GM18499 (cell line): ENCODE results near the gene SMPX.

ENCODE experiments used
- ATAC-seq: cut with Tn5 transposase; IDR thresholded peaks from one replicate; pipeline ENCODE4 v1.9.1; 2021; ENCODE audit warnings: moderate number of reproducible peaks; ENCODE audit not compliant: insufficient read depth, unreplicated experiment

SMPX gene

DNA sequence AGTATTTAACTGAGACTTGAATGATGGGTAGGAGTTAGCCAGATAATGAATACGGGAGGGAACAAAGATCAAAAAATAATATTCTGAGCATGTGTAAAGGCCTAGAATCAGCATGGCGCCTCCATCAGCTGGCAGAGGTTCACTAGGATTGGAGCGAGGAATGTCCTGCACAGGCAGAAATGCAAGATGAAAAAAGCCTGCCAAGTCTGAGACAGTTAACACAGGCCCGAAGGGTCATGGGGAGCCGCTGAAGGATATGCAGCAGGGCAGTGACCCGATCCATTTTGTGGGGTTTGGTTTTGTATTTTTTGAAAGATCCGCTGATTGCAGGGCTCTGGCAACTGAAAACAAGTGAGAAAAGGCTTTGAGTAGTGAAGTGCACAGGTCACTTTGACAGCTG lies 40.1 kb downstream of the SMPX start:
- no peak for ATAC-seq

DNA sequence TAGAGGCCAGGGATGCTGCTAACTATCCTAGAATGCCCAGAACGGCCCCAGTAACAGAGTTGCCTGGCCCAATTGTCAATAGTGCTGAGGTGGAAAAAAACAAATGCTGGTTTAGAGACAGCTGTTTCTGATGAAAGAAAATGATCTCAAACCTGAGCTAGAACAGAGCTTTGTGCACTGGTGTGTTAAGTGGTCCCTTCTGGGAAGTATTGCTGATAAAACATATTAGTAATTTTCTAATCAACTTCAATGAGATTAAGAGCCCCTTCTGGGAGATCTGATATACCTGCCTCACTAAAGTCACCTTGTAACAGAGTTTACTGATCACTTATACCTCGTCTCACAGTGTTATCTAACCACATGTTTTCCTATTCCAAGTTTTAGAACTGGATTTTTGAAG lies 42.1 kb downstream of the SMPX start:
- ATAC-seq: no peak

GRCh38 chrX:21715337-21715736 lies 42.6 kb downstream of the SMPX start:
- no peak for ATAC-seq

DNA sequence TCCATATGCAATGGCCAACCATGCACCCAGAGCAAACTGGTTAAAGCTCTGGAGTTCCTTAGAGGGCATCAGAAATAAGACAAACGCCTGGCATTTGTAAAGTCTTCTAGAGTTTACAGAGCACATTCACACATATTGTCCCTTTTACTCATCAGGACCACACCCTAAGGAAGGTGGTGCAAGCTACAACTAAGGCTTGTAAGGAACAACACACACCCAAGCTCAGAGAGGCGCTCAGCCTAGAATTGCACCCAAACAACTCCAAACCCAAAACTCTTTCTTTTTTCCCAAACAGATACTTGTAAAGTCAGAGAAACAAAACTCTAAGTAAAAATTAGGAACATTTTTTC lies 46.1 kb downstream of the SMPX start:
- no peak for ATAC-seq

DNA sequence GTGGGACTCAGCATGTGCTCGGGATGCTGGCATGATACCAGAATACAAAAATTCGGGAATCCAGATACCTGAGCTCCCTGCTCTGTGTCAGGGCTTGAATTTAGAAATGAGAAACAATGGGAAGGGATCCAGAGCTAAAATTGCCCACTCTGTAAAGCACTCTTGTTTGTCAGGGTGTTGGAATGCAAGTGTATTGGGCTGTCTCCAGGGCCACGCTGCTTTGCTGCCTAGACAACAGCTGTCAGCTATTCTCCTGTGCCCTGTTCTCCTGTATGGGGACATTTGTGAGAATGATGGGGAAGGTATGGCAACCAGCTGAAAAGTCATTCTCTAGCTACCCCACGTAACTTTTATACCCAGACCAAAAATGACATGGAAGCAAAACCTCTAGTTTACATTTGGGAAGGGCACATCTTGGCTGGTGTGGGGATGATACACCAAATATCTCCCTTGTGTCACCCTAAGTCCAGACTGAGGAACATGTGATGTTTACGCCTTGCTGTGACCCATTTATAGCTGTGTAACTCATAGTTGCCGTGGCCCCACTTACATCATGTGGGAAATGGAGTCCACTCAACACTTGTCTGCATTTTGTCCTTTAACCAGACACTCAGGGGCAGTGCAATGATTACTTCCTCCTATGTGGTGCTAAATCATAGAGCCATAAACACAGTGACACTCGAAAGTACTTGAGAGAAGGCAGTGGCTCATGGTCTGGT lies 46.6 kb downstream of the SMPX start:
- no peak for ATAC-seq

DNA sequence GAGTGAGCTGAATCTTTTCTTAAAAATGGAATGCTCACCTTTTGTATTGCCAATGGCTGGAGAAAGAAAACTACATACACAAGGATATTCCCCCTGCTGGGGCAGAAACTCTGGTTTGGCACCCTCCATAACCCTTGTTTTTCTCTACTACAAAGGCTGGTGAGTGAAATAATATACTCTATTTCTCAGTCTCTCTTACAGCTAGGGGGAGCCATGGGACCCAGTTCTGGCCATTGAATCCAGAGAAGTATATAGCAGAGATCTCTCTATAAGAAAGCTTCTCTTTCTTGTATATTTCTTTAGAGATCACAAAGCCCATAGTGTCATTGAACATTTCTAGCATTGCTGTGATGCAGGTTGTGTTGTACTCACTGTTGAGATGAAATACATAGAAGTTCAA lies 49.8 kb downstream of the SMPX start:
- no peak for ATAC-seq

DNA sequence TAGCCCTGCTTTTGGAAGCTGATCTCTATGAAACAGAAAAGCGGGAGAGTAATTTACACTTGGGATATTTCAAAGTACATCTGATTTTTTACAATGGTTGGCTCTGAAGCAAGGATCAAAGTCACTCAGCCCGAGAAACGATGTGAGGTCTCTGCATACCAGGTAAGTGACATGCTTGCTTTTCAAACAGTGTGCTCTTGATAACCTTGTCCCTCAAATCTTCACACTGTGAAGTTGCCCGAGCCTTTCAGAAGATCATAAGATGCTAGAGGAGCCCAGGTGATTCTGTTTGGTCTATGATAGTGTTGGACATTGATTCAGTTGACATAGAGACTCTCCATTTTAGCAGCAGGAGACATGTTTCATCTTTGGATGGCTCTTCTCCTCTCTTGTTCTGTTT lies 52.7 kb downstream of the SMPX start:
- ATAC-seq: no peak

DNA sequence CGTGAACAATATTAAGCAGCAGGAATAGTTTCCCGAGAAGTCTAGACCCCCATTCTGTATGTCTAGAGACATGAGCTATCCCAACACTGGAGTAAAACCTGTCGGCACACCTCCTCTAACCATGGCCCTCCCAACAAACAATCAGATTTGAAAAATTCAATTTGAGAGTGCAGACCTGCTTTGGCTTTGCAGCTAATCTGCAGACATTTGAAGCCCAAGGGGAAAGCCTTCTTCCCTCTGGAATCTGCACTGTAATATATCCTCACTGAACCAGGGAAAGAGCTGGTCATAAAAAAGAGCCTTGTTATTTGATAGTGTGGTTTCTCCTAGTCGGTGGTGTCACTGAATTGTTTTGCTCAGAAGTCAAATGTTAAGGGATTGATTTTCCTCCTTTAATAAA lies 55.2 kb downstream of the SMPX start:
- no peak for ATAC-seq

DNA sequence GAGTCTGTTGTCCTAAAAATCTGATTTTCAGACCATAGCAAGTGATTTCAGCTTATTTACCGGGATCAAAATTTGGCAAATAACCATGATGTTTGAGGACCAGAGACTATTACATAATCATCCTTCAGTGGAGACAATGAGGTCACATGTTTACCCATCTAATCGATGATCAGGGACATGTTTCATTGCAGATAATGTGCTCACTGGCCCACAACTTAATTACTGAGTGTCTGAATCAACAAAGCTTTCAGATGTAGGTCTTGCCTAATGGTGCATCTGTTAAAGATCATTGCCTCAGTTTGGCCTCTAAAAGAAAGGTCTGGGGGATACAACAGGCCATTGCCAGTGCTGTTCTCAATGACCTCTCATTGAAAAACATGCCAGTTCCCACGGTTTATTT lies 56.9 kb downstream of the SMPX start:
- no peak for ATAC-seq

GRCh38 chrX:21700275-21700674 lies 57.6 kb downstream of the SMPX start:
- ATAC-seq: no peak

- ATAC-seq: no peak
Measured at GRCh38 chrX:21699136-21699535, 58.8 kb downstream of the SMPX start.

DNA sequence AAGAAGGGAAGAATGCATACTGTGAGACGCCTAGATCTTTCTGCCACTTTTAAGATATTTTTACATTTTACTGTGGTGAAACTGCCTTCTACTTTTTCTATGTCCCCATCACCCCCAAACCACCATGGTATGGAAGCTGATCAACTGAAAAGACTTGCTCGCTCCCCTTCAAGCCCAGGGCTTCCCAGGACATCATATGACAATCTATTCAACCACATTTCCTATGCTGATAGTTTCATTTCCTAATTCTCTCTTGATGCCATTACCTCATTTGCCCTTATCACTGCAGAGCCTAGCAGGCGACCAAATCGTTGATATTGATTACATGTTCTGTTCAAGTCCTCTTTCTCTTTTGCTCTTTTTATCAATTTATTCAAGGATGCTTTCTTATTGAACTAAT lies 59.6 kb downstream of the SMPX start:
- ATAC-seq: no peak

- ATAC-seq: no peak
Measured at GRCh38 chrX:21691512-21692018, 66.4 kb downstream of the SMPX start.

GRCh38 chrX:21683941-21684340 lies 74.0 kb downstream of the SMPX start:
- ATAC-seq: no peak

DNA sequence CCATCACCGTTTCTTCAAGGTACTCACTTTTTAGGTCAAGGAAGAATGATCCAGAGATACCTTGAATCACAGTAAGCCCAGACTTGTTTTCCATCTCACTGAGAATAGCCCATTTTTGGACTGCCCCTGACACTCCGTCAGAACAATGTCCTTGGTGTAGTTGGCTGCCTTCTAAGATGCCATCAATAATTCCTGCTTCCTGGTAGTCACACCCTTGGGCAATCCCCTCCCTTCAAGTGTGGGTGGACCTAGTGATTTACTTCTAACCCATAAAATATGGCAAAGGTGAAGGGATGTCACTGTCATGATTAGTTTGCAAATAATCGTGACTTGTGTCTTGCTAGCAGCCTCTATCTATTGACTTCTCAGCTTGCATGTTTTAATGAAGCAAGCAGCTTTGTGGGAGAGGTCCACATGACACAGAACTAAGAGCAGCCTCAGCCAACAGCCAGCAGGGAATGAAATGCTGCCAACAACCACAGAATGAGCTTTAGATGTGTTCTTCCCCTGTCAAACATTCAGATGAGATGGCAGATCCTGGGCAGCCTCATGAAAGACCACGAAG lies 79.8 kb downstream of the SMPX start:
- ATAC-seq: no peak

DNA sequence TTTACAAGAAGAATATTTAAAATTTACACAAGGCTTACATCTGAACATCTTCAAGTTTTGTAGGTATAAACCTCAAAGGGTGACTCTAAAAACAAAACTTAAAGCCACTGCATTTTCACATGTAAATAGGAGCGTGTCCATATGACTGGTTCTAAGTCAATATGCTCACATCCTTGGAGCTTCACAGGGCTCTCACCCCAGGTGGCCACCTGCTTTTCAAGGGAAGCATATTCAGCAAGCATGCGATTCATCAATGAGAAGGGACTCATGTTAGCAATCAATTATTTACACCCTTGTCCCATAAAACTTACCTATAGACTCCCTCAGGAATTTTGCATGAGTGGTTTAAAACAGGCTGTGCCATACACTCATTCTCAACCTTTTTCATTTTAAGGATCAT lies 82.0 kb downstream of the SMPX start:
- no peak for ATAC-seq

GRCh38 chrX:21674430-21675186 lies 83.3 kb downstream of the SMPX start:
- ATAC-seq: no peak

DNA sequence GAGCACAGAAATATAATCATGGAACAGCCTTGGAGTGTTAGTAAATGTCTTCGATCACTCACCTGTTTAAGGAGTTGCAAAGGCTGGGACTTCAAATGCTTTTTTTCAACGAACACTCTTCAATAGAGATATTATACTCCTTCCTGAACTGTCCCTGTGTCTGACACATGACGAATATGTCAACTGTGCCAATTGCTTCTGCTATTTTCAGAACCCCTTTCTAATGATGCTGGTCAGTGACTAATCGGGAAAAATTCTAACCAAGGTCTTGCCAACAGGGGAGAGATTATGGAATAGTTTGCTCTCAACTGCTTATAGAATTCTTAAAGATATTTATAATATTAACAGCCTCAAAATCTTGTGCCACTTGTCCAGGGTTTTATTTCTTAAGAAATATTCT lies 91.2 kb downstream of the SMPX start:
- no peak for ATAC-seq

GRCh38 chrX:21666252-21666651 lies 91.7 kb downstream of the SMPX start:
- no peak for ATAC-seq

- ATAC-seq: no peak
Measured at GRCh38 chrX:21662761-21663160, 95.2 kb downstream of the SMPX start.

GRCh38 chrX:21661316-21661715 lies 96.6 kb downstream of the SMPX start:
- no peak for ATAC-seq

GRCh38 chrX:21660156-21660555 lies 97.8 kb downstream of the SMPX start:
- no peak for ATAC-seq
